WTC11 (cell line): ENCODE data around the gene GTF2B. TPM values are rescaled to one million over a fixed set of nuclear protein-coding genes. Genes with fewer than 3 reads are reported as not detected.

Experiments used
- ATAC-seq: fragments of 200-7000 bp; cut with Tn5 transposase; 2 replicates; pipeline ENCODE4 v1.10.0; 2021; ENCODE audit warnings: mild to moderate bottlenecking, moderate library complexity
- CTCF ChIA-PET: fragments of 300-600 bp; sonication (Branson Sonifier 250); formaldehyde crosslinking; loops from one replicate; lab custom pipeline; 2021; ENCODE audit warnings: antibody characterized with exemption; lab: Charles Lee
- POLR2A ChIA-PET: fragments of 350-600 bp; sonication (Branson Sonifier 250); formaldehyde crosslinking; loops from one replicate; lab custom pipeline; 2021; ENCODE audit warnings: antibody characterized with exemption; lab: Charles Lee
- DNase-seq: peaks from one replicate; pipeline ENCODE4 v3.0.0; 2021; ENCODE audit warnings: low spot score
- H3K27ac Mint-ChIP-seq: 2 replicates; pipeline ENCODE4 v1.8.0; 2021; ENCODE audit warnings: mixed read lengths
- H3K27me3 Mint-ChIP-seq: 2 replicates; pipeline ENCODE4 v1.8.0; 2021; ENCODE audit warnings: low read depth, mild to moderate bottlenecking, moderate library complexity, mixed read lengths
- H3K36me3 Mint-ChIP-seq: 2 replicates; pipeline ENCODE4 v1.8.0; 2021; ENCODE audit warnings: mixed read lengths
- H3K4me1 Mint-ChIP-seq: 2 replicates; pipeline ENCODE4 v1.8.0; 2022; ENCODE audit warnings: mixed read lengths
- H3K4me3 Mint-ChIP-seq: 2 replicates; pipeline ENCODE4 v1.8.0; 2021; ENCODE audit warnings: mild to moderate bottlenecking, moderate library complexity, mixed read lengths
- H3K9me3 Mint-ChIP-seq: 2 replicates; pipeline ENCODE4 v1.8.0; 2021; ENCODE audit warnings: mixed read lengths
- CTCF ChIP-seq: fragments of 200-600 bp; IDR thresholded peaks from 2 replicates; pipeline ENCODE4 v1.8.0; 2022; ENCODE audit warnings: antibody characterized with exemption
- E2F1 ChIP-seq: sonication (generic); formaldehyde crosslinking; IDR thresholded peaks from 2 replicates; pipeline ENCODE4 v1.8.0; 2022; ENCODE audit warnings: mild to moderate bottlenecking, missing genetic modification reagents
- EMX1 ChIP-seq: fragments of 250-450 bp; sonication (Bioruptor Pico); IDR thresholded peaks from 2 replicates; pipeline ENCODE4 v1.8.0; 2021; ENCODE audit warnings: mild to moderate bottlenecking
- RELA ChIP-seq: sonication (generic); formaldehyde crosslinking; IDR thresholded peaks from 2 replicates; pipeline ENCODE4 v1.8.1; 2022; ENCODE audit warnings: missing genetic modification reagents, mild to moderate bottlenecking, borderline replicate concordance
- SMAD3 ChIP-seq: sonication (generic); formaldehyde crosslinking; IDR thresholded peaks from 2 replicates; pipeline ENCODE4 v1.8.0; 2022; ENCODE audit warnings: missing genetic modification reagents, mild to moderate bottlenecking, borderline replicate concordance
- TEAD1 ChIP-seq: sonication (generic); formaldehyde crosslinking; IDR thresholded peaks from 2 replicates; pipeline ENCODE4 v1.8.0; 2022; ENCODE audit warnings: mild to moderate bottlenecking, missing genetic modification reagents
- ZNF219 ChIP-seq: sonication (generic); formaldehyde crosslinking; IDR thresholded peaks from 2 replicates; pipeline ENCODE4 v1.8.0; 2023; ENCODE audit warnings: missing genetic modification reagents, mild to moderate bottlenecking, borderline replicate concordance
- ZNF425 ChIP-seq: fragments of 250-450 bp; sonication (Bioruptor Pico); conservative IDR thresholded peaks from 2 replicates; pipeline ENCODE4 v1.9.0; 2021; ENCODE audit warnings: mild to moderate bottlenecking
- ZNF512 ChIP-seq: sonication (generic); formaldehyde crosslinking; IDR thresholded peaks from 2 replicates; pipeline ENCODE4 v1.8.1; 2022; ENCODE audit warnings: missing genetic modification reagents, borderline replicate concordance
- total RNA-seq: library from RNA; stranded (reverse); gene quantifications from 3 replicates; pipeline ENCODE4 v1.2.3, GENCODE V29; 2021

The GTF2B gene
- total RNA-seq, 1 experiment from 2014 or later: 14.2 TPM

- H3K27me3 Mint-ChIP-seq: no peaks in the 10 kb centered on the region; the same call in 1 of the 2 replicates
- H3K27ac Mint-ChIP-seq: peak overlapping the region; percentile 64
- POLR2A ChIA-PET: no interaction called here
- H3K36me3 Mint-ChIP-seq: peaks cover 57% of the 10 kb centered on the region
- DNase-seq (no peak), ATAC-seq (no peak)
- H3K9me3 Mint-ChIP-seq: peaks cover 14% of the 10 kb centered on the region
- H3K4me1 Mint-ChIP-seq: peaks cover 5% of the 10 kb centered on the region; the same call in 1 of the 2 replicates
- no peak overlapping the region for H3K4me3 Mint-ChIP-seq
- CTCF ChIA-PET: no interaction called here
- TF ChIP-seq RELA (CRISPR knock-in tag): no peak
- TF ChIP-seq TEAD1 (CRISPR knock-in tag): no peak
- no peak for TF ChIP-seq CTCF
- TF ChIP-seq ZNF512 (CRISPR knock-in tag): no peak
- no peak for TF ChIP-seq ZNF219 (CRISPR knock-in tag)
- no peak for TF ChIP-seq SMAD3
- TF ChIP-seq E2F1 (CRISPR knock-in tag): no peak
- no peak for TF ChIP-seq ZNF425 (CRISPR knock-in tag)
- TF ChIP-seq EMX1 (CRISPR knock-in tag): no peak
These were observed 88.4 kb downstream of the GTF2B start for GRCh38 chr1:88802950-88803349.

Other genes starting within 250 kb of the GTF2B start
- 30.8 to 32.6 TPM (median 32.2 TPM) in 3 replicates for gene PKN2, start 207.3 kb downstream of the GTF2B start, total RNA-seq
- 34.6 to 37.0 TPM (median 36.2 TPM) in 3 replicates for gene KYAT3, start 101.1 kb upstream of the GTF2B start, total RNA-seq
- 22.0 to 25.9 TPM (median 24.0 TPM) in 3 replicates for gene RBMXL1, start 101.1 kb upstream of the GTF2B start, total RNA-seq
- gene GBP3, start 131.3 kb upstream of the GTF2B start, total RNA-seq: 0.18 TPM in 2 of 3 replicates, not detected in the other
- 0.20 to 0.44 TPM in 2 of 3 replicates, not detected in the other for gene GBP1, start 173.6 kb upstream of the GTF2B start, total RNA-seq
- 0.24 to 0.69 TPM (median 0.46 TPM) in 3 replicates for gene GBP2, start 234.5 kb upstream of the GTF2B start, total RNA-seq